WTC11 (cell line): Measurements from ENCODE around the gene FAM13B.
"Not testable (repeated sequence)": the region's sequence is repeated elsewhere in the genome, so short reads cannot be mapped to it uniquely, and the experiment has no call there.

Source experiments
- MYBL2 ChIP-seq: sonication (generic); formaldehyde crosslinking; IDR thresholded peaks from 2 replicates; pipeline ENCODE4 v1.8.1; 2023; ENCODE audit warnings: mild to moderate bottlenecking, moderate library complexity, missing genetic modification reagents
- TF ChIP-seq, protein P1 (sequence below): sonication (generic); formaldehyde crosslinking; IDR thresholded peaks from 2 replicates; pipeline ENCODE4 v1.8.0; 2022; ENCODE audit warnings: missing genetic modification reagents
- TF ChIP-seq, protein P2 (sequence below): fragments of 250-450 bp; sonication (Bioruptor Pico); IDR thresholded peaks from 2 replicates; pipeline ENCODE4 v1.9.0; 2021; ENCODE audit warnings: moderate library complexity, mild to moderate bottlenecking, inconsistent platforms, borderline replicate concordance
- TF ChIP-seq, protein P3 (sequence below): sonication (generic); formaldehyde crosslinking; IDR thresholded peaks from 2 replicates; pipeline ENCODE4 v1.8.1; 2023; ENCODE audit warnings: mild to moderate bottlenecking, moderate library complexity, missing genetic modification reagents
- TF ChIP-seq, protein P4 (sequence below): fragments of 200-600 bp; IDR thresholded peaks from 2 replicates; pipeline ENCODE4 v1.8.0; 2022; ENCODE audit warnings: antibody characterized with exemption

DNA sequence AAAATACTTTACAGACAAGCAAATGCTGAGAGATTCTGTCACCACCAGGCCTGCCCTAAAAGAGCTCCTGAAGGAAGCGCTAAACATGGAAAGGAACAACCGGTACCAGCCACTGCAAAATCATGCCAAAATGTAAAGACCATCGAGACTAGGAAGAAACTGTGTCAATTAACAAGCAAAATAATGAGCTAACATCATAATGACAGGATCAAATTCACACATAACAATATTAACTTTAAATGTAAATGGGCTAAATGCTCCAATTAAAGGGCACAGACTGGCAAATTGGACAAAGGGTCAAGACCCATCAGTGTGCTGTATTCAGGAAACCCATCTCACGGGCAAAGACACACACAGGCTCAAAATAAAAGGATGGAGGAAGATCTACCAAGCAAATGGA lies 62.5 kb downstream of the FAM13B start:
- TF ChIP-seq, protein P1, sequence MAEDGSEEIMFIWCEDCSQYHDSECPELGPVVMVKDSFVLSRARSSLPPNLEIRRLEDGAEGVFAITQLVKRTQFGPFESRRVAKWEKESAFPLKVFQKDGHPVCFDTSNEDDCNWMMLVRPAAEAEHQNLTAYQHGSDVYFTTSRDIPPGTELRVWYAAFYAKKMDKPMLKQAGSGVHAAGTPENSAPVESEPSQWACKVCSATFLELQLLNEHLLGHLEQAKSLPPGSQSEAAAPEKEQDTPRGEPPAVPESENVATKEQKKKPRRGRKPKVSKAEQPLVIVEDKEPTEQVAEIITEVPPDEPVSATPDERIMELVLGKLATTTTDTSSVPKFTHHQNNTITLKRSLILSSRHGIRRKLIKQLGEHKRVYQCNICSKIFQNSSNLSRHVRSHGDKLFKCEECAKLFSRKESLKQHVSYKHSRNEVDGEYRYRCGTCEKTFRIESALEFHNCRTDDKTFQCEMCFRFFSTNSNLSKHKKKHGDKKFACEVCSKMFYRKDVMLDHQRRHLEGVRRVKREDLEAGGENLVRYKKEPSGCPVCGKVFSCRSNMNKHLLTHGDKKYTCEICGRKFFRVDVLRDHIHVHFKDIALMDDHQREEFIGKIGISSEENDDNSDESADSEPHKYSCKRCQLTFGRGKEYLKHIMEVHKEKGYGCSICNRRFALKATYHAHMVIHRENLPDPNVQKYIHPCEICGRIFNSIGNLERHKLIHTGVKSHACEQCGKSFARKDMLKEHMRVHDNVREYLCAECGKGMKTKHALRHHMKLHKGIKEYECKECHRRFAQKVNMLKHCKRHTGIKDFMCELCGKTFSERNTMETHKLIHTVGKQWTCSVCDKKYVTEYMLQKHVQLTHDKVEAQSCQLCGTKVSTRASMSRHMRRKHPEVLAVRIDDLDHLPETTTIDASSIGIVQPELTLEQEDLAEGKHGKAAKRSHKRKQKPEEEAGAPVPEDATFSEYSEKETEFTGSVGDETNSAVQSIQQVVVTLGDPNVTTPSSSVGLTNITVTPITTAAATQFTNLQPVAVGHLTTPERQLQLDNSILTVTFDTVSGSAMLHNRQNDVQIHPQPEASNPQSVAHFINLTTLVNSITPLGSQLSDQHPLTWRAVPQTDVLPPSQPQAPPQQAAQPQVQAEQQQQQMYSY (CRISPR knock-in tag): not testable (repeated sequence)
- TF ChIP-seq, protein P2, sequence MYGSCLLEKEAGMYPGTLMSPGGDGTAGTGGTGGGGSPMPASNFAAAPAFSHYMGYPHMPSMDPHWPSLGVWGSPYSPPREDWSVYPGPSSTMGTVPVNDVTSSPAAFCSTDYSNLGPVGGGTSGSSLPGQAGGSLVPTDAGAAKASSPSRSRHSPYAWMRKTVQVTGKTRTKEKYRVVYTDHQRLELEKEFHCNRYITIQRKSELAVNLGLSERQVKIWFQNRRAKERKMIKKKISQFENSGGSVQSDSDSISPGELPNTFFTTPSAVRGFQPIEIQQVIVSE: not testable (repeated sequence)
- TF ChIP-seq, protein P3, sequence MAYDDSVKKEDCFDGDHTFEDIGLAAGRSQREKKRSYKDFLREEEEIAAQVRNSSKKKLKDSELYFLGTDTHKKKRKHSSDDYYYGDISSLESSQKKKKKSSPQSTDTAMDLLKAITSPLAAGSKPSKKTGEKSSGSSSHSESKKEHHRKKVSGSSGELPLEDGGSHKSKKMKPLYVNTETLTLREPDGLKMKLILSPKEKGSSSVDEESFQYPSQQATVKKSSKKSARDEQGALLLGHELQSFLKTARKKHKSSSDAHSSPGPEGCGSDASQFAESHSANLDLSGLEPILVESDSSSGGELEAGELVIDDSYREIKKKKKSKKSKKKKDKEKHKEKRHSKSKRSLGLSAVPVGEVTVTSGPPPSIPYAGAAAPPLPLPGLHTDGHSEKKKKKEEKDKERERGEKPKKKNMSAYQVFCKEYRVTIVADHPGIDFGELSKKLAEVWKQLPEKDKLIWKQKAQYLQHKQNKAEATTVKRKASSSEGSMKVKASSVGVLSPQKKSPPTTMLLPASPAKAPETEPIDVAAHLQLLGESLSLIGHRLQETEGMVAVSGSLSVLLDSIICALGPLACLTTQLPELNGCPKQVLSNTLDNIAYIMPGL (CRISPR knock-in tag): not testable (repeated sequence)
- TF ChIP-seq MYBL2 (CRISPR knock-in tag): not testable (repeated sequence)
- TF ChIP-seq, protein P4, sequence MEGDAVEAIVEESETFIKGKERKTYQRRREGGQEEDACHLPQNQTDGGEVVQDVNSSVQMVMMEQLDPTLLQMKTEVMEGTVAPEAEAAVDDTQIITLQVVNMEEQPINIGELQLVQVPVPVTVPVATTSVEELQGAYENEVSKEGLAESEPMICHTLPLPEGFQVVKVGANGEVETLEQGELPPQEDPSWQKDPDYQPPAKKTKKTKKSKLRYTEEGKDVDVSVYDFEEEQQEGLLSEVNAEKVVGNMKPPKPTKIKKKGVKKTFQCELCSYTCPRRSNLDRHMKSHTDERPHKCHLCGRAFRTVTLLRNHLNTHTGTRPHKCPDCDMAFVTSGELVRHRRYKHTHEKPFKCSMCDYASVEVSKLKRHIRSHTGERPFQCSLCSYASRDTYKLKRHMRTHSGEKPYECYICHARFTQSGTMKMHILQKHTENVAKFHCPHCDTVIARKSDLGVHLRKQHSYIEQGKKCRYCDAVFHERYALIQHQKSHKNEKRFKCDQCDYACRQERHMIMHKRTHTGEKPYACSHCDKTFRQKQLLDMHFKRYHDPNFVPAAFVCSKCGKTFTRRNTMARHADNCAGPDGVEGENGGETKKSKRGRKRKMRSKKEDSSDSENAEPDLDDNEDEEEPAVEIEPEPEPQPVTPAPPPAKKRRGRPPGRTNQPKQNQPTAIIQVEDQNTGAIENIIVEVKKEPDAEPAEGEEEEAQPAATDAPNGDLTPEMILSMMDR: not testable (repeated sequence)
